Measurements from ENCODE around the gene LRP5. TPM values are rescaled to one million over a fixed set of nuclear protein-coding genes. Genes with fewer than 3 reads are reported as not detected.

LRP5 gene
- total RNA-seq, 1 donor from 2014 or later = 44.3 TPM

DNA sequence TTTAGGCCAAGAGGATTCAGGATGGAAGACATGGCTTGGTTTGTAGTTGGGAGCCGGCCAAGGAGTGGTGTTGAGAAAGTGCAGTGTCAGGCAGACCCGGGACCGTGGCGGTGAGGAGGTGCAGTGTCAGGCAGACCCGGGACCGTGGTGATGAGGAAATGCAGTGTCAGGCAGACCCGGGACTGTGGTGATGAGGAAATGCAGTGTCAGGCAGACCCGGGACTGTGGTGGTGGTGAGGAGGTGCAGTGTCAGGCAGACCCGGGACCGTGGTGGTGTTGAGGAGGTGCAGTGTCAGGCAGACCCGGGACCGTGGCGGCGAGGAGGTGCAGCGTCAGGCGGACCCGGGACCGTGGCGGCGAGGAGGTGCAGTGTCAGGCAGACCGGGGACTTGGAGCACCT is 59.7 kb downstream of the LRP5 start:
- TF ChIP-seq, protein P1, sequence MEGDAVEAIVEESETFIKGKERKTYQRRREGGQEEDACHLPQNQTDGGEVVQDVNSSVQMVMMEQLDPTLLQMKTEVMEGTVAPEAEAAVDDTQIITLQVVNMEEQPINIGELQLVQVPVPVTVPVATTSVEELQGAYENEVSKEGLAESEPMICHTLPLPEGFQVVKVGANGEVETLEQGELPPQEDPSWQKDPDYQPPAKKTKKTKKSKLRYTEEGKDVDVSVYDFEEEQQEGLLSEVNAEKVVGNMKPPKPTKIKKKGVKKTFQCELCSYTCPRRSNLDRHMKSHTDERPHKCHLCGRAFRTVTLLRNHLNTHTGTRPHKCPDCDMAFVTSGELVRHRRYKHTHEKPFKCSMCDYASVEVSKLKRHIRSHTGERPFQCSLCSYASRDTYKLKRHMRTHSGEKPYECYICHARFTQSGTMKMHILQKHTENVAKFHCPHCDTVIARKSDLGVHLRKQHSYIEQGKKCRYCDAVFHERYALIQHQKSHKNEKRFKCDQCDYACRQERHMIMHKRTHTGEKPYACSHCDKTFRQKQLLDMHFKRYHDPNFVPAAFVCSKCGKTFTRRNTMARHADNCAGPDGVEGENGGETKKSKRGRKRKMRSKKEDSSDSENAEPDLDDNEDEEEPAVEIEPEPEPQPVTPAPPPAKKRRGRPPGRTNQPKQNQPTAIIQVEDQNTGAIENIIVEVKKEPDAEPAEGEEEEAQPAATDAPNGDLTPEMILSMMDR (conservative IDR thresholded peaks at IDR 0.05) = no peak
- DNase-seq (ENCODE audit: low read depth, low spot score) = no peak
- peak overlapping the region; percentile 91 for H3K27ac Mint-ChIP-seq (ENCODE audit: unreplicated experiment)
- H3K4me3 Mint-ChIP-seq = peak overlapping the region; percentile 9
- H3K27me3 Mint-ChIP-seq (ENCODE audit: low read depth) = no peaks in the 10 kb centered on the region
- H3K4me1 Mint-ChIP-seq = peaks cover 48% of the 10 kb centered on the region
- peaks cover 13% of the 10 kb centered on the region for H3K36me3 Mint-ChIP-seq (ENCODE audit: low read depth)
- H3K9me3 Mint-ChIP-seq = no peaks in the 10 kb centered on the region

DNA sequence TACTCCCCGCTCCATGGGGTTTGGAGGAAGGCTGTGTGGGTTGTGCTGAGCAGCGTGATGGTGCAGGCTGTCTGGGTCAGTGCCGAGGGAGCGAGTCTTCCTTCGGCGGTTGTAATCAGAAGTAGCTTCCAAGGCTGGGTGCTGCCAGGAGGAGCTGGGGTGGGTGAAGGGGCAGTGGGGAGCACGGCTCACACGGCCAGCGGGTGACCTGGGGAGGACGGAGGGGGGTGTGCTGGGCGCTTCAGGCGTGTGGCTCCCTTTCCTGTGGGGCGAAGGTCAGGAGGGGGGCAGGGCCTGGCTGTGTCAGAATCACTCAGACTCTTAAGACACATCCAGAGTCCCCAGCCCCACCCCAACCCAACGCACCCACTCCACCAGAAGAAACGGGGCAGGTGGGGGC is 60.2 kb downstream of the LRP5 start:
- Mint-ChIP-seq H3K9me3 (no peaks in the 10 kb centered on the region), H3K27me3 (ENCODE audit: low read depth) (no peaks in the 10 kb centered on the region), H3K27ac (ENCODE audit: unreplicated experiment) (peak overlapping the region; percentile 63), H3K4me3 (no peak overlapping the region), H3K4me1 (peaks cover 48% of the 10 kb centered on the region), H3K36me3 (ENCODE audit: low read depth) (peaks cover 13% of the 10 kb centered on the region)
- DNase-seq (ENCODE audit: low read depth, low spot score) = no peak
- TF ChIP-seq, protein P1 (conservative IDR thresholded peaks at IDR 0.05) = no peak

DNA sequence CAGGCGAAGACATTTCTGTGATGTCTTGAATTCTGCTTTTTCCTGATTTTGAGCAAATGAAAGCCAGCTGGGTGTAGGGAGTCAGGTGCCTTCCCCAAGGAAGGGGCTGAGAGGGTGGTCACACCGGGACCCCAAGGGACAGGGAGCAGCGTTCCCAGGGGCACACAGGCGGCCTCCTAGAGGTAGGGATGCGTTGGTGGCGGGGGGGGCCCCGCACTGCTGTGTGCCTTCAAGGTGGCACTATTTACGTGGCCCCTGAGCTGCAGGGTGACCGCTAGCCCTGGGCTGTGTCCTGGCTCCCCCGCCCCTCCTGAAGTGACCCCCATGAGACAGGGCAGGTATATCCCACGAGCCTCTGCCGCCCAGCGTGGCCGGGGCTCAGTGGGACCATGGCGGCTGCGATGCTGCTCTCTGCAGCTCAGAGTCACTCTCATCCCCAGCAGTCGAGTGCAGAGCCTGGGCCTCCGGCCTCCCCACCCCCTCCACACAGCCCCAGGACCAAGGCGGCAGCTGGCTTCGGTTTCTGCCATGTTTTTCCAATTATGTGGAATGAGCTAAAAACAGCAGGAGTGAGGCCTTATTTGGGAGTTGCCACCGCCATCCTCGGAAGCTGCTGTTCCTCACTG is 60.9 kb downstream of the LRP5 start:
- Mint-ChIP-seq H3K4me1 (peaks cover 48% of the 10 kb centered on the region), H3K36me3 (ENCODE audit: low read depth) (peaks cover 9% of the 10 kb centered on the region), H3K27ac (ENCODE audit: unreplicated experiment) (peak overlapping the region; percentile 91), H3K4me3 (peak overlapping the region; percentile 27), H3K27me3 (ENCODE audit: low read depth) (no peaks in the 10 kb centered on the region), H3K9me3 (no peaks in the 10 kb centered on the region)
- TF ChIP-seq, protein P1 (conservative IDR thresholded peaks at IDR 0.05) = no peak
- peak; percentile 20 for DNase-seq (ENCODE audit: low read depth, low spot score)

DNA sequence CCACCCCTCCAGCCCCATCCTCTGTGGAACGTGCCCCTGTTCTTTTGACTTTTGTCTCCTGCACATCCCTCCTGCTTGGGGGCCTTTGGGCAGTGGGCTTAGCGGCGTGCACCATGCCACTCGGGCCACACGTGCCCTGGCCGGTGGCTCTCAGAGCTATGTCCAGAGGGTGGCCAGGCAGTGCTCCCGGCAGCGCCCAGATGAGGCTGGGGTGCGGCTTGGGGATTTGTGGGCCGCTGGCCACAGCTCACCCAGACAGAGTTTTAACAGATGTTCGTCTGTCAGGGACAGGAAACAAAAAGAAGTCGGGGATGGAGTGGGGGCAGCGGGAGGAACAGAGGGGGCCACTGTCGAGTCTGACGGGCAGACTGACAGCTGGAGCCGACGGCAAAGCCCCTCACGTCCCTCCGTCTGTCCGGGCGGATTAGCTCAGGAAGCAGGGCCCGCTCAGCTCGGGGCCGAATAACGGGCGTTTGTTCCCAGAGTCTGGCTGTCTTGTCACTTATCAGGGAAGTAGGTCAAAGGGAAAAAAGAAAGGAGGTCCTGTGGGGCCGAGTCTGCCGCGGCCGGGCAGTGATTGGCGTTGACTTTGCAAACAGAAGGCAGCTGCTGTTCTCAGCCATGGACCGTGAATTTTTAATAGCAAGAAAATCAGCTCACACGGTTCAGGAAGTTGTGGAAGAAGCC is 61.6 kb downstream of the LRP5 start:
- TF ChIP-seq, protein P1 (conservative IDR thresholded peaks at IDR 0.05) = no peak
- DNase-seq (ENCODE audit: low read depth, low spot score) = peak; percentile 56
- Mint-ChIP-seq H3K4me1 (peaks cover 48% of the 10 kb centered on the region), H3K4me3 (peak overlapping the region; percentile 66), H3K36me3 (ENCODE audit: low read depth) (peaks cover 9% of the 10 kb centered on the region), H3K27ac (ENCODE audit: unreplicated experiment) (peak overlapping the region; percentile 91), H3K9me3 (no peaks in the 10 kb centered on the region), H3K27me3 (ENCODE audit: low read depth) (no peaks in the 10 kb centered on the region)

DNA sequence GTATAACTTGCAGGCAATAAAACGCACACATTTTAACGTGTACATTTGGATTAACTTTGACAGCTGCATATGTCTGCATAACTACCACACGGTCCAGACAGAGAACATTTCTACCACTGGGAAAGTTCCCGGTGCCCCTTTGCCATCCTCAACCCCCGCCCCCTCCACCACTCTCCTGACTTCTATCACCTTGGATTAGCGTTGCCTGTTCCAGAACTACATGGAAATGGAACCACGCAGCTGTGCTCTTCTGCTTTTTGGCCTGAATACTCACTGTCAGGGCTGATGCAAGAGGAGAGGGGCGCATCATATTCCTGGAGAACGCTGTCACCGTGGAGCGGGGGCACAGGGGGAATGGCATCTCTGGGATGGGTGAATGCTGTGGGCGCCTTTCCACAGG is 62.1 kb downstream of the LRP5 start:
- peaks cover 48% of the 10 kb centered on the region for H3K4me1 Mint-ChIP-seq
- DNase-seq (ENCODE audit: low read depth, low spot score) = no peak
- no peaks in the 10 kb centered on the region for H3K27me3 Mint-ChIP-seq (ENCODE audit: low read depth)
- peak overlapping the region; percentile 66 for H3K4me3 Mint-ChIP-seq
- no peaks in the 10 kb centered on the region for H3K9me3 Mint-ChIP-seq
- H3K27ac Mint-ChIP-seq (ENCODE audit: unreplicated experiment) = no peak overlapping the region
- TF ChIP-seq, protein P1 (conservative IDR thresholded peaks at IDR 0.05) = no peak
- H3K36me3 Mint-ChIP-seq (ENCODE audit: low read depth) = peaks cover 7% of the 10 kb centered on the region
